ENCODE results near the gene FMNL1.

FMNL1 gene

GRCh38 chr17:45256114-45256966, 34.7 kb downstream of the FMNL1 start:
- no peak for DNase-seq (ENCODE audit: low read depth in 2 of 2)

GRCh38 chr17:45257115-45257514, 35.4 kb downstream of the FMNL1 start:
- DNase-seq (ENCODE audit: low read depth in 2 of 2) = no peak

GRCh38 chr17:45258981-45259380, 37.3 kb downstream of the FMNL1 start:
- DNase-seq (ENCODE audit: low read depth in 2 of 2) = no peak

DNA sequence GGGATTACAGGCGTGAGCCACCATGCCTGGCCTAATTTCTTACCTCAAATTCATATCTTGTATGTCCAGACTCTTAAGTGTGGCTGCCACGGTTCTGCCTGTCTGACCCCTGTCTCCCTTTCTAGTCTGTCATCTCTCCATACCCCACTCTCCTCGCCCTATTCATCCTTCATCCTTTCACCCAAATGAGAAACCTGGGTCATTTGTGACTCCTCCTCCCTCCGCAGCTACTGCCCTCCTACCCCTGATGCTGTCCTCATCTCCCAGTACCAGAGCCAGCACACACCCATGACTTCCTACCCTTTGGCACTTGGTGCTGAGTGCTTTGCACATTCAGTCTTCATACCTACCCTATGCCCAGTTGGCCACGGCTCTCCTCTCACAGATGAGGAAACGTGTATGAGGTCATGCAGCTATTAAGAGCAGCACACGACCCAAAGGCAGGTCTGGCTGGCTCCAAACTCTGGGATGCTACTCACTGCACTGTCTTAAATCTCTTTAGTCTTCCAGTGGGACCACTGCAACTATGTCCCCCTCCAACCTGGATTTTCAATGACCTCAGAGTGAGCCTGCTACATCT, 38.6 kb downstream of the FMNL1 start:
- DNase-seq (ENCODE audit: low read depth in 2 of 2) = no peak

- DNase-seq (ENCODE audit: low read depth in 2 of 2) = peak; percentile 49 to 73
Measured at GRCh38 chr17:45261577-45262515, 40.2 kb downstream of the FMNL1 start, which contains the start of gene SPATA32. Gene SPATA32, minus strand, starts transcription at chr17:45262094. Its CDS starts 78 bp downstream, at chr17:45262016.

DNA sequence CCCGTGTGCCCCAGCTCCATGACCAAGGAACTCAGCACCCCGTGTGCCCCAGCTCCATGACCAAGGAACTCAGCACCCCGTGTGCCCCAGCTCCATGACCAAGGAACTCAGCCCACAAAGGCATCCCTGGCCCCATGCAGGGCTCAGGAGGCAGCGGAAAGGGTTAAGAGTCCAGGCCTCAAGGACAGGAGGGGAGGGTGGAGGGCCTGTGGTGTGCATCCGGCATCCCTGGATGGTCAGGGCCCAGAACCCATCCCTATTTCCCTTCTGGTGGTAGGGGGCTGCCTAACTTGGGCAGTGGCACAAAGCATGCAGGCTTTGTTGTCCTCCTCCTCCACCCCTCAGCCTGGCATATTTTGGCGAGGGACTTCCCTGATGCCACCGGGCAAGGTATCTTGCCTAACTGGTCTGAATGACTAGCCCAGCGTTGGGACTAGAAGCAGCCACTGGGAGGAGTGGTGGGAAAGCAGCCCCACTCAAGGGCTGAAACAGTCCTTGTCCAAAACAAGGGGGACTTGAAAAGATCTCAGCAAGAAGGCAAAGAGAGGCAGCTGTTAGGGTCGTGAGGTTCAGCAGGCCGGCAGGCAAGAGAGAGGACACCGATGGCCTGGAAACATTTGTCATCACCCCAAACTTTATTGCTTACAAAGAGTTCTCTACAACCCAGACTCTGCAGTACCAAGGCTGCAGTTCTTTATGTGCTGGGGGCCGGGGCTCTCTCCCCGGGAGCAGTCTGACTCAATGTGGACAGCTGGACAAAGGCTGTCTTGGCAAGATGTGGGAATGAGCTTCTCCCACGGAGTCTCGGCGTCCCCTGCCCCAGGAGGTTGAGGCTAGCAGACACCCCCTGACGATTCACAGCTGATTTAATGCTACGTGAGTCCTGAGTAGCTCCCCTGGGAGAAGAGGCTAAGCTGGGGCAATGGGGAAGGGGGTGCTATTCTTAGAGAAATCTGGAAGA, 41.1 kb downstream of the FMNL1 start:
- no peak for DNase-seq (ENCODE audit: low read depth in 2 of 2)

- no peak for DNase-seq (ENCODE audit: low read depth in 2 of 2)
Measured at GRCh38 chr17:45263477-45263860, 41.8 kb downstream of the FMNL1 start.

- no peak for DNase-seq (ENCODE audit: low read depth in 2 of 2)
Measured at GRCh38 chr17:45264430-45264829, 42.7 kb downstream of the FMNL1 start.

DNA sequence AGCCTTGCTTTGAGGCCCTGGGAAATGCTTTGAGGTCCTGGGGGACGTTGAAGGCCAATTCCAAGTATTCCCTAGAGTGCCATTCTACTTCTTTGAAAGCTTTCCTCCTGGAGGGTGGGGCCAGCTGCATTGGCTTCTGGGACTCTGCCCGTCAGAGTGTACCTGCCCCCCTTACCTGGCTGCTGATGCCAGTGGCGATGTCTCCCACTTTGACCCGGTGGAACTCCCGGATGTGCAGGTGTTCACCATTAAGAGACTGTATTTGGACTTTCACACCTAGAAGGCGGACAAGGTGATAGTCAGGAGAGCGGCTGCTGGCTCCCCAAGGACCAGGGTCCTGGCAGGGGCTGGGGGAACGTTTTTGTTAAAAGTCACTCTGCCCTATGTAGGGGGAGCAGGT, 43.3 kb downstream of the FMNL1 start:
- DNase-seq (ENCODE audit: low read depth in 2 of 2) = no peak

DNA sequence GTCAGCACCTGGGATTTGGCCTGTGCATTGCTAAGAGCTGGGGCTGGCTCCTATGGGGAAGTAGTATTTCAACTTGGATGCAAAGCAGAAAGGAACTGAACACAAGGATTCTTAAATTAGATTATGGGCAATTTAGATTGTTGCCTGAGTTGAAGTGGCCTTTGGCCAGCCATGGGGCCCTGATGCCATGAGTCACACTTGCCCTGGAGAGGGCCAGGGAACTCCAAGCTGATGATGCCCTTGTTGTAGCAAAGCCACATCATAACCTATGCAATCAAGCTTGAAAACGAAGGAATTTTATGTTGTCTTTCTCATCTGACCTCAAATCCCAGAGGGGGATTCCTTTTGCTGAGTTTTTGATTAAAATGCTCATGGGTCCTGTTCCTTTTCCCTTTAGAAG, 44.1 kb downstream of the FMNL1 start:
- no peak for DNase-seq (ENCODE audit: low read depth in 2 of 2)

GRCh38 chr17:45266372-45266926, 44.8 kb downstream of the FMNL1 start:
- no peak for DNase-seq (ENCODE audit: low read depth in 2 of 2)

- DNase-seq (ENCODE audit: low read depth in 2 of 2) = no peak
Measured at GRCh38 chr17:45267436-45268055, 45.9 kb downstream of the FMNL1 start.

- DNase-seq (ENCODE audit: low read depth in 2 of 2) = no peak
Measured at GRCh38 chr17:45269912-45270311, 48.2 kb downstream of the FMNL1 start.

DNA sequence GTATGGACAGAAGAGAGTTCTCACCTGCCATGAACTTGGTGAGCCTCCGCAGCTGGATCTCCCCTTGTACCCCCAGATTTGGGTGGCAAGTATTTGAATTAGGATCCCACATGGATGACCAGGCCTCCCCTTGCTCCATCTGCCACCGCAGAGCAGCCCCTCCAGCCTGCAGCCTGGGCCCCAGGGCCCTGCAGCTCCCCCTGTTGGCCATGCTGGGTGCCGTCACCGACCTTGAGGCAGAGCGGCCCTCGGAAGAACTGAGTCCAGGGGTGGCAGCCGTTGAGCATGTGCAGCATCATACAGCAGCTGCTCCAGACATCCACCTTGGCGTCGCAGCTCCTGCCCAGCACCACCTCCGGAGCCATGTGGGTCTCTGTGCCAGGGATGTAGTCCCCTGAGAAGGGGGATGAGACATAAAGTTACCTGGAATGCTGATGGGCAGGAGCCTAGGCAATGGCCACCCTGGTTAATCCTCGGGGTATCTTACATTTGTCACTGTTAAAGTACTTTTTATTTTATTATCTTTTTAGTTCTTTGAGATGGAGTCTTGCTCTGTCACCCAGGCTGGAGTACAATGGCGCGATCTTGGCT, 49.2 kb downstream of the FMNL1 start:
- peak; percentile 12 to 34 for DNase-seq (ENCODE audit: low read depth in 2 of 2)

GRCh38 chr17:45271603-45272002, 49.9 kb downstream of the FMNL1 start:
- no peak for DNase-seq (ENCODE audit: low read depth in 2 of 2)

GRCh38 chr17:45273551-45273957, 51.9 kb downstream of the FMNL1 start:
- no peak for DNase-seq (ENCODE audit: low read depth in 2 of 2)

DNA sequence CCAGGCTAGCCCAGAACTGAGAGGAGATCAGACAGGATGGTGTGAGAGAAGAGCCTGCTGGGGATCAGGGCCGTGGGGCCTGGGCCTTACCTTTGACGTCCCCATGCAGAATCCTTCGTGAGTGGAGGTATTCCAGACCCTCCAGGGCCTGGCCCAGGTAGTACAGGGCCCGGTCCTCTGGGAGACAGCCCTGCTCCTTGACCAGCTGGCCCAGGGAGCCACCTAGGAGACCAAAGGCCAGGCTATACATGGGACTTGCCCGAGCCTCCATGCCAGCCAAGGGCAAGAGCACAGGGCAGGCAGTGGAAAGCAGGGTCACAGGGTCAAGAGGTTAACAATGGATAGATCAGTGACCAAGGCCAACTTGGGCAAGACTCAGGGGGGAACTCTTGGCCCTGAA, 52.3 kb downstream of the FMNL1 start:
- no peak for DNase-seq (ENCODE audit: low read depth in 2 of 2)

- no peak for DNase-seq (ENCODE audit: low read depth in 2 of 2)
Measured at GRCh38 chr17:45276031-45276430, 54.3 kb downstream of the FMNL1 start.

DNA sequence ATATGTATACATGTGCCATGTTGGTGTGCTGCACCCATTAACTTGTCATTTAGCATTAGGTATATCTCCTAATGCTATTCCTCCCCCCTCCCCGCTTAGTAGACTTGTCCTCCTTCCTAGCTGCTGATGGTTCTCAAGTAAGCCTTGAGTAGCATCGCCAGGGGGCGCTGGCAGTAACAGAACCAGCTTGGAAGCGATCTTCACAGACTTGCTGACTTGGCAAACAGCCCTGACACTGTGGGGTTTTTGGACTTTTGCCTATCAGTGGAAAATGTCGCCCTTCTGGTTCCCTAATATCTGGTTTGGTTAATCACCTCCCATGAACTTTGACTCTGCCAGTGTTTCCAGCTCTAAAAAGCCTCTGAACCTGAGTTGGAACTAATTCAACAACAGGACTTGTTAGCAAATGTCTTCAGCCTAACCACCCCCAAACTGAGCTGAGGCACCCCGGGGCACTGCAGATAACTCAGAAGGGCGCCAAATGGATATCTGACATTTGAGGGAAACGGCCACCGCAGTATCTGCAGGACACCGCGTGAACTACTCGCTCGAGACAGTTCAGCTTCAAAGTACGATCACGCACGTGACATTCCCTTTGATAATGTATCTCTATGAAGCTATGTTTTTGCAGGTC, 55.6 kb downstream of the FMNL1 start:
- DNase-seq (ENCODE audit: low read depth in 2 of 2) = peak; percentile 78 to 85

All from stimulated activated CD8-positive, alpha-beta memory T cell treated with anti-CD3 and anti-CD28 coated beads, Interleukin-7, amount 100 ng/mL, for 4 hours (primary cell).